Chondrocyte (in vitro differentiated cells): Measurements from ENCODE around the gene FAM9B. TPM values are rescaled to one million over a fixed set of nuclear protein-coding genes. Genes with fewer than 3 reads are reported as not detected.

ENCODE experiments used
- DNase-seq: peaks from one replicate; pipeline ENCODE4 v3.0.0; 2021; ENCODE audit warnings: mixed read lengths, low spot score
- H3K27ac Mint-ChIP-seq: one replicate; pipeline ENCODE4 v1.8.0; 2021; ENCODE audit warnings: mild to moderate bottlenecking, moderate library complexity, mixed read lengths; ENCODE audit not compliant: unreplicated experiment
- H3K27me3 Mint-ChIP-seq: 2 replicates; pipeline ENCODE4 v1.8.0; 2021; ENCODE audit warnings: low read depth, mixed read lengths
- H3K36me3 Mint-ChIP-seq: 2 replicates; pipeline ENCODE4 v1.8.0; 2021; ENCODE audit warnings: low read depth, mixed read lengths
- H3K4me1 Mint-ChIP-seq: 2 replicates; pipeline ENCODE4 v1.8.0; 2021; ENCODE audit warnings: low read depth, mild to moderate bottlenecking, mixed read lengths
- H3K4me3 Mint-ChIP-seq: one replicate; pipeline ENCODE4 v1.8.0; 2021; ENCODE audit warnings: mild to moderate bottlenecking, moderate library complexity, mixed read lengths; ENCODE audit not compliant: unreplicated experiment
- H3K9me3 Mint-ChIP-seq: 2 replicates; pipeline ENCODE4 v1.8.0; 2021; ENCODE audit warnings: low read depth, mixed read lengths
- CTCF ChIP-seq: fragments of 200-600 bp; sonication (generic); IDR thresholded peaks from 2 replicates; pipeline ENCODE4 v1.5.0; 2021; ENCODE audit warnings: antibody characterized with exemption, mild to moderate bottlenecking, moderate library complexity
- total RNA-seq: library from RNA; stranded (reverse); gene quantifications from 3 replicates; pipeline ENCODE4 v1.2.1, GENCODE V29; 2021

Gene FAM9B
- total RNA-seq, 1 donor from 2014 or later: not detected

GRCh38 chrX:9050331-9050730 lies 16.4 kb upstream of the FAM9B start:
- H3K4me1 Mint-ChIP-seq: no peaks in the 10 kb centered on the region
- no peak overlapping the region for H3K27ac Mint-ChIP-seq
- H3K27me3 Mint-ChIP-seq: no peaks in the 10 kb centered on the region
- no peaks in the 10 kb centered on the region for H3K36me3 Mint-ChIP-seq
- TF ChIP-seq CTCF: no peak
- DNase-seq: no peak
- H3K9me3 Mint-ChIP-seq: peaks cover 4% of the 10 kb centered on the region
- no peak overlapping the region for H3K4me3 Mint-ChIP-seq

GRCh38 chrX:9048801-9049200 lies 14.9 kb upstream of the FAM9B start:
- no peak for DNase-seq
- Mint-ChIP-seq H3K27ac (no peak overlapping the region), H3K4me3 (no peak overlapping the region), H3K27me3 (no peaks in the 10 kb centered on the region), H3K9me3 (peaks cover 4% of the 10 kb centered on the region), H3K36me3 (no peaks in the 10 kb centered on the region), H3K4me1 (no peaks in the 10 kb centered on the region)
- TF ChIP-seq CTCF: no peak

GRCh38 chrX:9038244-9038643 lies 4.3 kb upstream of the FAM9B start:
- H3K27me3 Mint-ChIP-seq: no peaks in the 10 kb centered on the region
- H3K4me3 Mint-ChIP-seq: no peak overlapping the region
- no peaks in the 10 kb centered on the region for H3K4me1 Mint-ChIP-seq
- H3K27ac Mint-ChIP-seq: no peak overlapping the region
- no peaks in the 10 kb centered on the region for H3K36me3 Mint-ChIP-seq
- H3K9me3 Mint-ChIP-seq: peaks cover 22% of the 10 kb centered on the region
- DNase-seq: no peak
- TF ChIP-seq CTCF: no peak

- Mint-ChIP-seq H3K4me3 (no peak overlapping the region), H3K27me3 (no peaks in the 10 kb centered on the region), H3K27ac (no peak overlapping the region), H3K4me1 (no peaks in the 10 kb centered on the region), H3K36me3 (no peaks in the 10 kb centered on the region), H3K9me3 (peaks cover 19% of the 10 kb centered on the region)
- no peak for DNase-seq
- TF ChIP-seq CTCF: no peak
Observed at GRCh38 chrX:9037296-9037695, 3.4 kb upstream of the FAM9B start.

GRCh38 chrX:9033586-9033985 lies 341 bp downstream of the FAM9B start:
- Mint-ChIP-seq H3K36me3 (no peaks in the 10 kb centered on the region), H3K9me3 (peaks cover 17% of the 10 kb centered on the region), H3K27me3 (no peaks in the 10 kb centered on the region), H3K4me3 (no peak overlapping the region), H3K4me1 (no peaks in the 10 kb centered on the region), H3K27ac (no peak overlapping the region)
- DNase-seq: no peak
- no peak for TF ChIP-seq CTCF
